HUES6 (cell line): Measurements from ENCODE around the gene VWA3B.
"Not testable (repeated sequence)": the region's sequence is repeated elsewhere in the genome, so short reads cannot be mapped to it uniquely, and the experiment has no call there.

Source experiments
- H3K27ac ChIP-seq: 2 replicates; pipeline ENCODE4 v1.7.0; 2013; ENCODE audit warnings: low read depth, mild to moderate bottlenecking, low read length, inconsistent platforms
- H3K27me3 ChIP-seq: 2 replicates; pipeline ENCODE4 v1.6.1; 2013; ENCODE audit warnings: low read length; ENCODE audit not compliant: control insufficient read depth, insufficient read depth
- H3K36me3 ChIP-seq: 2 replicates; pipeline ENCODE4 v1.6.1; 2013; ENCODE audit warnings: low read length; ENCODE audit not compliant: control insufficient read depth, insufficient read depth
- H3K4me1 ChIP-seq: 2 replicates; pipeline ENCODE4 v1.6.1; 2013; ENCODE audit warnings: low read length; ENCODE audit not compliant: control insufficient read depth, insufficient read depth
- H3K4me3 ChIP-seq: 2 replicates; pipeline ENCODE4 v1.5.1; 2013; ENCODE audit warnings: low read depth, low read length
- H3K9ac ChIP-seq: one replicate; pipeline ENCODE4 v1.6.1; 2013; ENCODE audit warnings: mild to moderate bottlenecking, low read length
- H3K9me3 ChIP-seq: 2 replicates; pipeline ENCODE4 v1.6.1; 2013; ENCODE audit warnings: low read depth, low read length; ENCODE audit not compliant: control insufficient read depth, insufficient read depth

The VWA3B gene

DNA sequence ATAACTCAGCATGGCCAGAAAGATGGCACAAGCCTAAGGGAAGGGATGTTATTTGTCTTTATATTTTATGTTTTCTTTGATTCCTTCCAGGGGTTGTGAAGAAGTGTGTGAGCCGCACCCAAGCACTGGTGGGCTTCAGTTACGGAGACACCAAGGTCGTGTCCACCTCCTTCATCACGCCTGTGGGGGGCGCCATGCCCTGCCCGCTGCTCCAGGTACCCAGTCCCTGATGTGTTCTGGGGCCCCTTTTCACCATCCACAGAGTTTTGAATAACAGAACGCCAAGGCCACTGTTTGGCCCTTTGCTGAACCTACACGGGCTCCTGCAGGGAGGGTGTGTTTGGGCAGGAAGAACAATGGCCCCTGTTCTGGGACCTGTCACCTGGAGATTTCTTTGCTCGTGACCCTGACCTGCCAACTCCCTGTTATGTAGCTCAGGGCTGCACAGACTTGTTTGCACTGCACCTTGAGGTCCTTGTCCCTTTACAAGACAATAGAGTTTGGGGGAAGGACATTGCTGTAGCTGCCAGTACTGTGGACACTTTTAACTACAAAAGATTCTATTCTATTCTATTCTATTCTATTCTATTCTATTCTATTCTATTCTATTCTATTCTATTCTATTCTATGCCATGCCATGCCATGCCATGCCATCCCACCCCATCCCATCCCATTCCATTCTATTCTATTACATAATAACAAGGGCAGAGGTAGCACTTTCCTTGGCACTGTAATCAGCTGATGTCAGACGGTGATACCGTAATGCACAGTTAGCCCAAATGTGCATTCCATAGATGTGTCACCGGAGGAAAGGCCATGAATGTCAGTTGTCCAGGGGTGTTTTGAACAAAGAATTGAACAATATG, 211.1 kb downstream of the VWA3B start:
- peaks cover 7% of the 10 kb centered on the region; the same call in 1 of the 2 replicates for H3K4me1 ChIP-seq
- no peak overlapping the region for H3K27ac ChIP-seq
- H3K27me3 ChIP-seq, result no peaks in the 10 kb centered on the region
- no peak overlapping the region for H3K9ac ChIP-seq
- no peaks in the 10 kb centered on the region for H3K36me3 ChIP-seq
- H3K4me3 ChIP-seq, result no peak overlapping the region
- H3K9me3 ChIP-seq, result no peaks in the 10 kb centered on the region

- Histone ChIP-seq H3K27me3 (no peaks in the 10 kb centered on the region), H3K9ac (no peak overlapping the region), H3K4me3 (no peak overlapping the region), H3K4me1 (peaks cover 7% of the 10 kb centered on the region; the same call in 1 of the 2 replicates), H3K9me3 (no peaks in the 10 kb centered on the region), H3K36me3 (no peaks in the 10 kb centered on the region), H3K27ac (no peak overlapping the region)
These were observed 211.8 kb downstream of the VWA3B start for GRCh38 chr2:98298683-98299164.

DNA sequence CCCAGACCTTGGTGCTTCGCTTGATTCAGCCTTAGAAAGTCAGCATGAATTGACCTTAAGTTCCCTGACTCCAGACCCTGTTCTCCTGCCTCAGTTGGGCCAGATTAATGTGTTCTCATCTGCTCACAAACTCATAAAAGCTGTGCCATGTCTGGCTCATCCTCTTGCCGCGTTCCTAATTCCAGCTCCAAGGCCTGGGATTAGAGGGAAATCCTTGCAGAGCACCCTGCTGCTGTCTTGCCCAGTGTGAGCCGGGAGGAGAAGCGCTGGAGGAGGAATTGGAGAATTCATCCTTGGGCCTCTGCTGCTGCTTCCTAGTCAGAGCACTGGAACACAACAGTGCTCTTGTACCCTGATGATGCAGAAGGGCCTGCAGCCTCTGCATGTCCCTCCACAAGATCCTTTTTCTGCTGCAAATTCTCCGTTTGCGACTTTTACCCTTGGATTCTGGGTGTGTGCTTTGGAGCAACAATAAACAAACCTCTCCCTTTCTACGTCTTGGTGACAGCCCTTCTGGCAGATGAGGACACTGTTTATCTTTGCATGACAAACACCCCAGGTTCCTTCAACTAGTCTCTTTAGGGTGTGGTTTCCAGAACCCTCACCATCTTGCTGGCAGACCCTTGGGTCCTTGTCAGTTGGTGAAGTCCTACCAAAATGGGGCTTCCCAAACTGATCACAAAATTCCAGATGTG, 212.4 kb downstream of the VWA3B start:
- no peaks in the 10 kb centered on the region for H3K9me3 ChIP-seq

DNA sequence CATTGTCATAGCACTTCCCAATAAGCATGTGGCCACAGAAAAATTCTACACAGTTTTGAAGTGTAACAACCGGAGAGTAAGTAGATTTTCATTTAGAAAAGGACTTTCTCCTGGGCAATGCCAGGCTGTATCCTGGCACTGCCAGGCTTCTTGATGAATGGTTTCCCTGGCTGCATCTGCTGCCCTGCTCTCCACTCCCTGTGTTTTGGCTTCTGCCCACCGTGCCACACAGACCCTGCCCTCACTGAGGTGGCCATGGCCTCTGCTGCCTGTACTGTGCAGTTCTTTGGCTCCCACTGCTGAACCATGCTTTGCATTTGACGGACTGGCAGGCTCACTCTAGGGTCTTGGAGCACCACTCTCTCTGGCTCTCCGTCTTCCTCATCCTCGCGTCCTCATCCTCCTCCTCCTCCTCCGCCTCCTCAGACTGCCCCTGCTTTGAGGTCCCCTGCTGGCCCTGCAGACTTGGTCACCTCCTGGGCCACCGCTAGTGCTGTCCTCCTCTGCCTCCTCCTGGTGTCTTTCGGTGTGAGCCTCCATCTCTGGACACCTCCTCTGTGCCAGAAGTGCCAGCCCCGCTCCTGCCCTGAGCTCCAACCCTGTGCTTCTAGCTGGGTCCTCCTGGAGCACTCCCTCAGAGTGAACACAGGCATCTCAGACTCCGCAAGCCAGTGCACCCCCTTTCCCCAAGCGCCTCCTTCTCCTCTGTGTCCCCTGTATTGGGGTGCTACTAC, 213.3 kb downstream of the VWA3B start:
- Histone ChIP-seq H3K9me3 (no peaks in the 10 kb centered on the region), H3K27ac (no peak overlapping the region), H3K36me3 (no peaks in the 10 kb centered on the region), H3K4me3 (no peak overlapping the region), H3K4me1 (peaks cover 7% of the 10 kb centered on the region; the same call in 1 of the 2 replicates), H3K9ac (no peak overlapping the region), H3K27me3 (no peaks in the 10 kb centered on the region)

More for the DNA sequence above, 212.4 kb downstream of the VWA3B start:
- Histone ChIP-seq H3K27ac (no peak overlapping the region), H3K36me3 (no peaks in the 10 kb centered on the region), H3K9ac (no peak overlapping the region), H3K4me1 (peaks cover 7% of the 10 kb centered on the region; the same call in 1 of the 2 replicates), H3K4me3 (no peak overlapping the region), H3K27me3 (no peaks in the 10 kb centered on the region)

DNA sequence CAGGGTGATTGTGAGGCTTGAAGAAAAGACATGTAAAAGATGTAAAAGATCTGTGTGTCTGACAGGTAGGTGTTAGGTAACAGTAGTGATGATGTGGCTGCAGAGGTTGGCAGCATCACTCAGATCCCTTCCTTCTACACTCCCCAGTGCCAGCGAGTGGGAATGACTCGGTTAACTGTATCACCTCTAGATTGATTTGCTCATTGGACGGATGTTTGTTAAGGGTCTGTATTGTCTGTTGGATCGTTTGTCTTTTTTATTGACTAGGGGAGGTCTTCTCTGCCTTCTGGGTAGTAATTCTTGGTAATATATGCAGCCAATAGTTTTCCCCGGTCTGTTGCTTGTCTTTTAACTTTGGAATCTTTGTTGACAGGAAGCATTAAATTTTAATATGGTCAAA, 214.5 kb downstream of the VWA3B start:
- no peaks in the 10 kb centered on the region for H3K27me3 ChIP-seq
- H3K9ac ChIP-seq, result no peak overlapping the region
- H3K9me3 ChIP-seq, result no peaks in the 10 kb centered on the region
- no peak overlapping the region for H3K27ac ChIP-seq
- H3K4me1 ChIP-seq, result peaks cover 7% of the 10 kb centered on the region; the same call in 1 of the 2 replicates
- no peak overlapping the region for H3K4me3 ChIP-seq
- no peaks in the 10 kb centered on the region for H3K36me3 ChIP-seq

DNA sequence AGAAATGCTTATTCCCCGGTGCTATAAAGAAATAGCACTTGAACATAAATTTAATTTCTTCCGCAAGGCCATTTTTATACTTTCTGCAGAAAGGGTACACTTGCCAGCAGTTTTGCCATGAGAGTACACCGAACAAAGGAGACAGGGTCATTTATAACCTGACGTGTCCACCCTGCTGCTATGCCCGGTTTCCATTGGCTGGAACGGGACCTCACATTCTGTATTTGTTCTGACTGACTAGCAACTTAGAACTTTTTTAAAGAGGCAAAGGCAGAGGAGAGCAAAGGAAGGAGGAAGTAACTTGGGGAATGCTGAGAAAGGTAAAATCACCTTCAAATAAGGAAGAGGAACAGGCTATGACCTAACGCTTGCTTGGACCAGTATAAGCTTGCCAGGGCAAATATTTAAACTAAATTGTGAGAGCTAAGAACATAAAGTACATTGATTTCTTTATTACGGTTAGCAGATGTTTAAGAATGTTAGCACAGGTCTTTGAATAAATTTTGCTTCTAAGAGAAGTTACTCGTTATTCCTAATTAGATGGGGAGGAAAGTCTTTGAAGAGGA, 220.2 kb downstream of the VWA3B start:
- not testable (repeated sequence) for H3K36me3 ChIP-seq, H3K9ac ChIP-seq, H3K9me3 ChIP-seq, H3K27ac ChIP-seq, H3K27me3 ChIP-seq, H3K4me3 ChIP-seq, H3K4me1 ChIP-seq

- H3K9ac ChIP-seq, result no peak overlapping the region
- 0 out of 2 replicates have a peak, but pooled peaks cover under 1% of the 10 kb centered on the region for H3K4me1 ChIP-seq
- no peak overlapping the region for H3K4me3 ChIP-seq
- H3K27ac ChIP-seq, result no peak overlapping the region
- no peaks in the 10 kb centered on the region for H3K27me3 ChIP-seq
- no peaks in the 10 kb centered on the region for H3K9me3 ChIP-seq
- no peaks in the 10 kb centered on the region for H3K36me3 ChIP-seq
These were observed 221.1 kb downstream of the VWA3B start for GRCh38 chr2:98308068-98308467.

DNA sequence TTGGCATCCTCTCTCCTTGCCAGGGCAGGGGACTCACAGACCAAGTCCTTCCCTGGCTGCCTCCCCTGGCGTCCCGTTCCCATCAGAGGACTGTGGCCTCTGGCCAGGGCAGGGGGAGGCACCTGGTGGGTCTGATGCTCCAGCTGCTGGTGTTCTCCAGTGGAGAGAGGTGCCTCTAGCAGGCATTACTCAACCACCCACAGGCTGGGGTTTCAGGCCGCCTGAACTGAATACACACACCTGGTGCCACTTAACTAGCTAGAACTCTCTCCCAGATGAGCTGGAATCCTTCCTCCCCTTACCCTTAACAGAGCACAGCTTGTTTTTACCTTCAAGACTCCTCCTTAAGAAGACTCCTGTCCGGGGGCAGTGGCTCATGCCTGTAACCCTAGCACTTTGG, 221.6 kb downstream of the VWA3B start:
- H3K4me1 ChIP-seq, result 0 out of 2 replicates have a peak, but pooled peaks cover 6% of the 10 kb centered on the region
- H3K36me3 ChIP-seq, result no peaks in the 10 kb centered on the region
- no peak overlapping the region for H3K4me3 ChIP-seq
- no peak overlapping the region for H3K27ac ChIP-seq
- H3K9ac ChIP-seq, result no peak overlapping the region
- no peaks in the 10 kb centered on the region for H3K27me3 ChIP-seq
- no peaks in the 10 kb centered on the region for H3K9me3 ChIP-seq

- H3K4me1 ChIP-seq, result 0 out of 2 replicates have a peak, but pooled peaks cover 6% of the 10 kb centered on the region
- H3K9me3 ChIP-seq, result no peaks in the 10 kb centered on the region
- H3K27me3 ChIP-seq, result no peaks in the 10 kb centered on the region
- H3K36me3 ChIP-seq, result no peaks in the 10 kb centered on the region
- no peak overlapping the region for H3K9ac ChIP-seq
- no peak overlapping the region for H3K27ac ChIP-seq
- no peak overlapping the region for H3K4me3 ChIP-seq
These were observed 222.6 kb downstream of the VWA3B start for GRCh38 chr2:98309580-98309979.

DNA sequence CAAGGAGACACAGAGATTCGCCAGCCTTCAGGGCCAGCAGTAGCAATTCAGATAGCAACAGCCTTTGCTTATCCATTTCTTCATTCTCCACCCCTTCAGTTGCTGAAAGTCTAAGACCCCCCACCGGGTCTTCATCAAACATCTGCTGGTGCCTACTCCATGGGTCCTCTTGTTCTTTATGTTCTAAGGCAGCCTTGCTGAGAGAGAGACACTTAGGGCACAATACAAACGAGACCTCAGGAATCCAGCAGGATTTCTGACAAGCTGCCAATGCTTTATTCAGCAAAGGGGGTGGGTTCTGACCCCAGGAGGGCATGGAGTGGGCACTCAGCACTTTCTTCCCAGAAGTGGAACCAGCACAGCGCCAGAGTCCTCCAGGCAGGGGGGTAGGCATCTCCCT, 223.0 kb downstream of the VWA3B start:
- Histone ChIP-seq H3K27ac (no peak overlapping the region), H3K27me3 (no peaks in the 10 kb centered on the region), H3K9ac (no peak overlapping the region), H3K9me3 (no peaks in the 10 kb centered on the region), H3K36me3 (no peaks in the 10 kb centered on the region), H3K4me3 (no peak overlapping the region), H3K4me1 (0 out of 2 replicates have a peak, but pooled peaks cover 6% of the 10 kb centered on the region)
